Calu3 (cell line): Measurements from ENCODE around the gene CYP2B6. TPM values are rescaled to one million over a fixed set of nuclear protein-coding genes. Genes with fewer than 3 reads are reported as not detected.

Source experiments
- BruUV-seq: library from RNA; stranded (reverse); fragments of 400-500 nt; replicated peaks from 2 replicates; lab custom pipeline; 2021; lab: Mats Ljungman, UMichigan
- CTCF ChIA-PET: fragments of 300-600 bp; sonication (Branson Sonifier 250); formaldehyde crosslinking; loops from one replicate; lab custom pipeline; 2022; ENCODE audit warnings: antibody characterized with exemption; lab: Charles Lee
- DNase-seq: peaks from one replicate; pipeline ENCODE4 v3.0.0; 2022
- H3K27ac Mint-ChIP-seq: one replicate; pipeline ENCODE4 v1.8.0; 2022; ENCODE audit warnings: mixed read lengths; ENCODE audit not compliant: unreplicated experiment
- H3K27me3 Mint-ChIP-seq: one replicate; pipeline ENCODE4 v1.8.0; 2022; ENCODE audit warnings: mixed read lengths; ENCODE audit not compliant: unreplicated experiment
- H3K36me3 Mint-ChIP-seq: one replicate; pipeline ENCODE4 v1.8.0; 2022; ENCODE audit warnings: mild to moderate bottlenecking, moderate library complexity, mixed read lengths; ENCODE audit not compliant: insufficient read depth, unreplicated experiment
- H3K4me1 Mint-ChIP-seq: one replicate; pipeline ENCODE4 v1.8.0; 2022; ENCODE audit warnings: mild to moderate bottlenecking, low read depth, mixed read lengths; ENCODE audit not compliant: unreplicated experiment
- H3K4me3 Mint-ChIP-seq: one replicate; pipeline ENCODE4 v1.8.0; 2022; ENCODE audit warnings: mild to moderate bottlenecking, low read depth, moderate library complexity, mixed read lengths; ENCODE audit not compliant: unreplicated experiment
- H3K9me3 Mint-ChIP-seq: one replicate; pipeline ENCODE4 v1.8.0; 2022; ENCODE audit warnings: low read depth, mixed read lengths; ENCODE audit not compliant: unreplicated experiment
- intact Hi-C: fragments of 100-400 bp; cut with micrococcal nuclease; formaldehyde crosslinking; loops from one replicate; pipeline ENCODE4 v1.10.0; 2022; ENCODE audit not compliant: unreplicated experiment
- total RNA-seq: library from RNA; stranded (reverse); gene quantifications from 2 replicates; pipeline ENCODE4 v1.2.3, GENCODE V29; 2022
- TF ChIP-seq, protein P1 (sequence below): fragments of 200-600 bp; IDR thresholded peaks from one replicate; pipeline ENCODE4 v1.8.0; 2022; ENCODE audit warnings: antibody characterized with exemption; ENCODE audit not compliant: unreplicated experiment

Gene CYP2B6
- total RNA-seq, 1 experiment from 2014 or later: 4.2 TPM

DNA sequence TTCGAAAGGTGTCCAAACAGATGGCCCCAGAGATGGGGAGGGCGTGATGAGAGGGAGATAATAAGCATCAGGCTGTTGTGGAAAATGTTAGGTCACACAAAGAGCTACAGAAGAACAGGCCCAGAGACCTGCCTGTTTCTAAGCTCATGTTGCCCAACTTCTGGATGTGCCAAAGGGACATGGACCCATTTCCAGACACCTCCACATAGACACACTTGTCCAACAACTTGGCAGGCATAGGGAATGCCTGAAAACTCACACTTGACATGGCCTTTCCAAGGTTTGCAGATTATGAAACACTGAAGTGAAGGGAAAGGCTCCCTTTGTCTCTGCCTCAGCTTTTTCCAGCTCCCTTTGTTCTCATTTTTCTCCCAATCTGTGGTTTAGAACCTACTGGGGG is 43.5 kb upstream of the CYP2B6 start:
- H3K27ac Mint-ChIP-seq: no peak overlapping the region
- no peaks in the 10 kb centered on the region for H3K4me1 Mint-ChIP-seq
- CTCF ChIA-PET: no interaction called here
- DNase-seq: no peak
- H3K27me3 Mint-ChIP-seq: peaks cover 23% of the 10 kb centered on the region
- no TSS peak for BruUV-seq
- intact Hi-C loops: no loop called here
- no peak overlapping the region for H3K4me3 Mint-ChIP-seq
- TF ChIP-seq, protein P1, sequence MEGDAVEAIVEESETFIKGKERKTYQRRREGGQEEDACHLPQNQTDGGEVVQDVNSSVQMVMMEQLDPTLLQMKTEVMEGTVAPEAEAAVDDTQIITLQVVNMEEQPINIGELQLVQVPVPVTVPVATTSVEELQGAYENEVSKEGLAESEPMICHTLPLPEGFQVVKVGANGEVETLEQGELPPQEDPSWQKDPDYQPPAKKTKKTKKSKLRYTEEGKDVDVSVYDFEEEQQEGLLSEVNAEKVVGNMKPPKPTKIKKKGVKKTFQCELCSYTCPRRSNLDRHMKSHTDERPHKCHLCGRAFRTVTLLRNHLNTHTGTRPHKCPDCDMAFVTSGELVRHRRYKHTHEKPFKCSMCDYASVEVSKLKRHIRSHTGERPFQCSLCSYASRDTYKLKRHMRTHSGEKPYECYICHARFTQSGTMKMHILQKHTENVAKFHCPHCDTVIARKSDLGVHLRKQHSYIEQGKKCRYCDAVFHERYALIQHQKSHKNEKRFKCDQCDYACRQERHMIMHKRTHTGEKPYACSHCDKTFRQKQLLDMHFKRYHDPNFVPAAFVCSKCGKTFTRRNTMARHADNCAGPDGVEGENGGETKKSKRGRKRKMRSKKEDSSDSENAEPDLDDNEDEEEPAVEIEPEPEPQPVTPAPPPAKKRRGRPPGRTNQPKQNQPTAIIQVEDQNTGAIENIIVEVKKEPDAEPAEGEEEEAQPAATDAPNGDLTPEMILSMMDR: no peak
- H3K9me3 Mint-ChIP-seq: peaks cover under 1% of the 10 kb centered on the region
- no peaks in the 10 kb centered on the region for H3K36me3 Mint-ChIP-seq

DNA sequence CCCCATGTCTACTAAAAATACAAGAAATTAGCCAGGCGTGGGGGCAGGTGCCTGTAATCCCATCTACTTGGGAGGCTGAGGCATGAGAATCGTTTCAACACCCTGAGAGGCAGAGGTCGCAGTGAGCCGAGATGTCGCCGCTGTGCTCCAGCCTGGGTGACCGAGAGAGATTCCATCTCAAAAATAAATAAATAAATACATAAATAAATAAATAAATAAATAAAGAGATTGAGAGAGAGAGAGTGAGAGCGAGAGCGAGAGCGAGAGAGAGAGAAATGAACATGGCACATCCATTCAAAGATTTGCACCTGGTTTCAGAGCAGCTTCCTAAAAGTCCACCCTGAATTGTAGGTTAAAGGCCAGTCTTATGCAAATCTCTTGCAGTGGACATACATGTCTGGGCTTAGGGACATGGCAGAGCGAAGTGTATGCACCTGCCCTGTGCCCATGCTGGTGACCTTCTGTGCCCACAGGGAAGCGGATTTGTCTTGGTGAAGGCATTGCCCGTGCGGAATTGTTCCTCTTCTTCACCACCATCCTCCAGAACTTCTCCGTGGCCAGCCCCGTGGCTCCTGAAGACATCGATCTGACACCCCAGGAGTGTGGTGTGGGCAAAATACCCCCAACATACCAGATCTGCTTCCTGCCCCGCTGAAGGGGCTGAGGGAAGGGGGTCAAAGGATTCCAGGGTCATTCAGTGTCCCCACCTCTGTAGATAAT is 42.3 kb upstream of the CYP2B6 start:
- H3K27me3 Mint-ChIP-seq: peaks cover 23% of the 10 kb centered on the region
- no peak overlapping the region for H3K27ac Mint-ChIP-seq
- intact Hi-C loops: no loop called here
- no peaks in the 10 kb centered on the region for H3K36me3 Mint-ChIP-seq
- CTCF ChIA-PET: no interaction called here
- H3K4me1 Mint-ChIP-seq: no peaks in the 10 kb centered on the region
- BruUV-seq: no TSS peak
- peaks cover 6% of the 10 kb centered on the region for H3K9me3 Mint-ChIP-seq
- H3K4me3 Mint-ChIP-seq: no peak overlapping the region
- TF ChIP-seq, protein P1: no peak
- no peak for DNase-seq

DNA sequence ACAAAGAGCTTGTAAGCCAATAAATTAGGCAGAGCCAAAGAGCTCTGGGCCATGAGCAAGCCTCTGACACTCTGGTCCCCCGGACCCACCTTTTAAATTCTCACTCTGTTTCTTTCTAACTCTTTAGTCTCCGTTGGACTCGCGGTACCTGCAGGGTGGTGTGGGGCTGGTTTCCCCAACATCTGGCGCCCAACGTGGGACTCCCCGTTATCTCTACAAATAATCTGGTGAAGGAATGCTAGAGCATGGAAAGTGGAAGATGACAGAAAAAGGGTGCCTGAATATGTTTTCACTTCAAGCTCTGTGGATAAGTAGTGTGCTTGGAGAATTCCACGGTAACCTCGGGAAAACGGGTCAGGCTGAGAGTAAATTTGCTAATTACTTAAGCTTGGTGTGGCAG is 36.5 kb upstream of the CYP2B6 start:
- H3K4me3 Mint-ChIP-seq: no peak overlapping the region
- H3K36me3 Mint-ChIP-seq: no peaks in the 10 kb centered on the region
- CTCF ChIA-PET: no interaction called here
- DNase-seq: peak; percentile 26
- TF ChIP-seq, protein P1: no peak
- H3K27me3 Mint-ChIP-seq: no peaks in the 10 kb centered on the region
- no peaks in the 10 kb centered on the region for H3K4me1 Mint-ChIP-seq
- no TSS peak for BruUV-seq
- peaks cover 12% of the 10 kb centered on the region for H3K9me3 Mint-ChIP-seq
- H3K27ac Mint-ChIP-seq: no peak overlapping the region
- intact Hi-C loops: no loop called here

DNA sequence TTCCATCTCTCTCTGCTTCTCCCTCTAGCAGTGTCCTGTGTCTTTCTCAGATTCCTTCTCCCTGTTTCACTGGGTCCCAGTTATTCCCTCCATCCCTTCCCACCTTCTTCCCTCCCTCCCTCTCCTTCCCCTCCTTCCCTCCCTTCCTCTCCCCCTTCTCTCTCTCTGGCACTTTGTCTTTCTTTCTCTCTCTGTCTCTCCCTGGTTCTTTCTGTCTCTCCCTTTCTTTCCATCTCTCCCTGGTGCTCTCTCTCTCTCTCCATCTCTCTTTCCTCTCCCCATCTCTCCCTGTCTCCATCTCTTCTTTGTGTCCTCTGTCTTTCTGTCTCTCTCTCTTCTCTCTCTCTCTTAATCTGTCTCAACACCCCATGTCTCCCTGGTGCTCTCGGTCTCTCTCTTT is 31.7 kb upstream of the CYP2B6 start:
- Mint-ChIP-seq H3K36me3 (no peaks in the 10 kb centered on the region), H3K4me3 (no peak overlapping the region), H3K27me3 (no peaks in the 10 kb centered on the region), H3K27ac (no peak overlapping the region), H3K9me3 (peaks cover 5% of the 10 kb centered on the region), H3K4me1 (peaks cover 25% of the 10 kb centered on the region)
- TF ChIP-seq, protein P1: no peak
- CTCF ChIA-PET: interaction anchor here (0.6 kb wide), 1 partner anchor 245 kb away, joined by 3 read pairs; no protein-coding TSS in a partner anchor
- intact Hi-C loops: no loop called here
- no TSS peak for BruUV-seq
- DNase-seq: no peak
